HepG2 (cell line): ENCODE measurements around the gene THRB. TPM values are rescaled to one million over a fixed set of nuclear protein-coding genes. Genes with fewer than 3 reads are reported as not detected.

Experiments
- ATAC-seq: fragments of 200-7000 bp; cut with Tn5 transposase; 3 replicates; pipeline ENCODE4 v1.9.1; 2020; ENCODE audit warnings: mild to moderate bottlenecking, moderate library complexity
- BruUV-seq: library from RNA; stranded (reverse); fragments of 400-500 nt; replicated peaks from 2 replicates; lab custom pipeline; 2021; lab: Mats Ljungman, UMichigan
- CTCF ChIA-PET: fragments of 300-600 bp; formaldehyde crosslinking; extraction: SDS; loops from one replicate; lab custom pipeline; 2021; ENCODE audit warnings: low total read pairs, inconsistent platforms, low intra/inter-chr PET ratio; lab: Yijun Ruan, JAX
- POLR2A ChIA-PET: fragments of 350-600 bp; sonication (Branson Sonifier 250); formaldehyde crosslinking; loops from one replicate; lab custom pipeline; 2020; ENCODE audit warnings: antibody characterized with exemption, inconsistent platforms; lab: Yijun Ruan, JAX
- DNase-seq: peaks from one replicate; pipeline ENCODE4 v3.0.0-alpha.2; 2015; ENCODE audit warnings: low spot score
- FAIRE-seq: peaks from 3 replicates; lab custom pipeline; 2011; peaks lifted over from hg19 to GRCh38; lab: Jason Lieb, UNC
- H2AFZ ChIP-seq: one replicate; pipeline ENCODE4 v1.6.1; 2011; ENCODE audit warnings: low read length, inconsistent platforms
- H3K27ac ChIP-seq: fragments of 300-600 bp; 3 replicates; pipeline ENCODE4 v1.8.0; 2011; ENCODE audit warnings: mixed run types, mild to moderate bottlenecking, mixed read lengths, low read length, inconsistent platforms; ENCODE audit not compliant: insufficient read depth; ENCODE audit errors: extremely low read length
- H3K27me3 ChIP-seq, 2 experiments: fragments of 200-600 bp in 1 of 2; 2 replicates in 1 of 2; 3 replicates in 1 of 2; pipeline versions ENCODE4 v1.6.0 to v1.8.0; 2011; ENCODE audit warnings: low read length in 2 of 2, mild to moderate bottlenecking in 2 of 2, moderate library complexity in 2 of 2, inconsistent platforms in 1 of 2; ENCODE audit not compliant: insufficient read depth in 2 of 2, control insufficient read depth in 1 of 2
- H3K36me3 ChIP-seq, 2 experiments: fragments of 200-600 bp in 1 of 2; replicated peaks in 1 of 2; 2 replicates in 1 of 2; 3 replicates in 1 of 2; pipeline versions ENCODE4 v1.5.1 to v1.8.0; 2011; ENCODE audit warnings: low read length in 2 of 2, inconsistent platforms in 1 of 2; ENCODE audit not compliant: insufficient read depth in 2 of 2, control insufficient read depth in 1 of 2
- H3K4me1 ChIP-seq: 2 replicates; pipeline ENCODE4 v1.5.1; 2012; ENCODE audit warnings: low read length, inconsistent platforms; ENCODE audit not compliant: insufficient read depth
- H3K4me2 ChIP-seq: 2 replicates; pipeline ENCODE4 v1.6.0; 2011; ENCODE audit warnings: low read depth, low read length, inconsistent platforms
- H3K4me3 ChIP-seq, 3 experiments: fragments of 200-600 bp in 1 of 3; sonication (generic), shearing (Covaris generic) in 1 of 3; replicated peaks in 1 of 3; 2 replicates each; pipeline ENCODE4 v1.5.1; 2011 to 2016; ENCODE audit warnings: low read length in 3 of 3, inconsistent platforms in 2 of 3, low read depth in 2 of 3, mild to moderate bottlenecking in 2 of 3, control low read depth in 1 of 3, mixed read lengths in 1 of 3; ENCODE audit not compliant: insufficient read depth in 1 of 3
- H3K79me2 ChIP-seq: one replicate; pipeline ENCODE4 v1.6.1; 2011; ENCODE audit warnings: low read length, inconsistent platforms; ENCODE audit not compliant: insufficient read depth
- H3K9ac ChIP-seq: 2 replicates; pipeline ENCODE4 v1.6.0; 2011; ENCODE audit warnings: mild to moderate bottlenecking, low read depth, low read length, inconsistent platforms; ENCODE audit not compliant: insufficient read depth
- H3K9me3 ChIP-seq: 2 replicates; pipeline ENCODE4 v1.5.1; 2012; ENCODE audit warnings: mild to moderate bottlenecking, low read length
- H4K20me1 ChIP-seq: 2 replicates; pipeline ENCODE4 v1.6.0; 2011; ENCODE audit warnings: inconsistent platforms, mild to moderate bottlenecking, low read length, moderate library complexity; ENCODE audit not compliant: insufficient read depth
- PLRG1 ChIP-seq: fragments of 450-650 bp; conservative IDR thresholded peaks from 2 replicates; pipeline ENCODE4 v1.6.1; 2016
- RORA ChIP-seq: sonication (generic); formaldehyde crosslinking; IDR thresholded peaks from 2 replicates; pipeline ENCODE4 v1.5.0; 2020; ENCODE audit warnings: mild to moderate bottlenecking, missing genetic modification reagents, moderate library complexity
- TOPORS ChIP-seq: sonication (generic); formaldehyde crosslinking; IDR thresholded peaks from 2 replicates; pipeline ENCODE4 v1.8.0; 2023; ENCODE audit warnings: mild to moderate bottlenecking, missing genetic modification reagents
- ZC3H13 ChIP-seq: sonication (generic); formaldehyde crosslinking; IDR thresholded peaks from 2 replicates; pipeline ENCODE4 v1.8.1; 2023; ENCODE audit warnings: mild to moderate bottlenecking, missing genetic modification reagents, moderate library complexity
- in situ Hi-C: cut with HindIII; loops from 2 replicates; pipeline ENCODE4 v1.10.0; 2017; ENCODE audit warnings: low pct_unique_long_range_greater_than_20kb; ENCODE audit not compliant: extremely low pct_ligation_motif_present
- intact Hi-C: fragments of 100-400 bp; cut with micrococcal nuclease; formaldehyde crosslinking; loops from one replicate; pipeline ENCODE4 v1.10.0; 2022; ENCODE audit not compliant: unreplicated experiment
- polyA plus RNA-seq, 8 experiments: library from polyadenylated mRNA; depleted of rRNA in 3 of 8; stranded (reverse) in 7 of 8; unstranded in 1 of 8; fragments of >200 nt; fragmentation: Illumina TruSeq in 4 of 8; extraction: Trizol in 4 of 8; gene quantifications; 2 replicates each; pipeline versions ENCODE4 v1.2.1 to v1.2.3, GENCODE V29; 2011 to 2016; ENCODE audit warnings: low read depth in 4 of 8, missing spikeins in 1 of 8, mixed read lengths in 1 of 8; ENCODE audit not compliant: insufficient read depth in 1 of 8
- total RNA-seq, 5 experiments: library from RNA; depleted of rRNA; stranded (reverse); fragments of >200 nt; fragmentation: Illumina TruSeq; extraction: Trizol; gene quantifications; 2 replicates each; pipeline ENCODE4 v1.2.3, GENCODE V29; 2016; ENCODE audit warnings: low read depth in 1 of 5
- TF ChIP-seq, protein P1 (sequence below): sonication (generic); formaldehyde crosslinking; IDR thresholded peaks from 2 replicates; pipeline ENCODE4 v1.5.1; 2020; ENCODE audit warnings: missing genetic modification reagents, mild to moderate bottlenecking, borderline replicate concordance
- TF ChIP-seq, protein P2 (sequence below): sonication (generic); formaldehyde crosslinking; IDR thresholded peaks from 2 replicates; pipeline ENCODE4 v1.4.0; 2020; ENCODE audit warnings: missing genetic modification reagents
- TF ChIP-seq, protein P3 (sequence below): sonication (generic); formaldehyde crosslinking; IDR thresholded peaks from 2 replicates; pipeline ENCODE4 v1.4.0; 2020; ENCODE audit warnings: missing genetic modification reagents
- TF ChIP-seq, protein P4 (sequence below): sonication (generic); formaldehyde crosslinking; IDR thresholded peaks from 2 replicates; pipeline ENCODE4 v1.5.1; 2020; ENCODE audit warnings: missing genetic modification reagents, mild to moderate bottlenecking, borderline replicate concordance
- TF ChIP-seq, protein P5 (sequence below): sonication (generic); formaldehyde crosslinking; IDR thresholded peaks from 2 replicates; pipeline ENCODE4 v1.8.0; 2022; ENCODE audit warnings: mild to moderate bottlenecking, missing genetic modification reagents, moderate library complexity
- TF ChIP-seq, protein P6 (sequence below): sonication (generic); formaldehyde crosslinking; IDR thresholded peaks from 2 replicates; pipeline ENCODE4 v1.4.0; 2020; ENCODE audit warnings: mild to moderate bottlenecking, low read depth, missing genetic modification reagents

Gene THRB
- total and polyA plus RNA-seq, 2 of the 13 experiments (the other 11 are each of a cell fraction or from before 2014, with no cell fraction given) = 4.7 to 22.7 TPM

DNA sequence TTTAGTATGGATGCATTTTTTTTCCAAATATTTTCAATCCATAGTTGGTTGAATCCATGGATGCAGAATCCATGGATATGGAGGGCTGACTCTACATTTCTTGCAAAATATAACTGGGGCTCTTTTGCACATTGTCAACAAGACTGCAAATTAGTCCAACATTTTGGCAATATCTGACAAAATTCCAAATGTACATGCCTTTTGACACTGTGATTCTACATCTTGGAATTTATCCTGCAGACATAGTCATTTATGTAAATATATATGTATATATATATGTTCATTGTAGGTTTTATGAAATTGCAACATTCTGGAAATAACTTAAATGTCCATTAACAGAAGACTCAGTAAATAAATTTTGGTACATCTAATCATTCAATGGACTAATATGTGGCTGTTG lies 203.0 kb downstream of the THRB start:
- Histone ChIP-seq H4K20me1 (no peaks in the 10 kb centered on the region), H3K4me3 (no peak overlapping the region), H3K27me3 (no peaks in the 10 kb centered on the region), H3K27ac (no peak overlapping the region), H3K9ac (no peak overlapping the region), H3K9me3 (no peaks in the 10 kb centered on the region), H3K79me2 (no peaks in the 10 kb centered on the region), H2AFZ (no peak overlapping the region), H3K4me2 (no peak overlapping the region), H3K4me1 (no peaks in the 10 kb centered on the region), H3K36me3 (peaks cover 0 to 6% of the 10 kb centered on the region in 2 experiments; a peak in 2 of 5 replicates)
- TF ChIP-seq PLRG1 (no peak), TOPORS (CRISPR knock-in tag) (no peak), ZC3H13 (CRISPR knock-in tag) (no peak), RORA (CRISPR knock-in tag) (no peak)
- TF ChIP-seq, protein P1, sequence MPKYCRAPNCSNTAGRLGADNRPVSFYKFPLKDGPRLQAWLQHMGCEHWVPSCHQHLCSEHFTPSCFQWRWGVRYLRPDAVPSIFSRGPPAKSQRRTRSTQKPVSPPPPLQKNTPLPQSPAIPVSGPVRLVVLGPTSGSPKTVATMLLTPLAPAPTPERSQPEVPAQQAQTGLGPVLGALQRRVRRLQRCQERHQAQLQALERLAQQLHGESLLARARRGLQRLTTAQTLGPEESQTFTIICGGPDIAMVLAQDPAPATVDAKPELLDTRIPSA (CRISPR knock-in tag) = no peak
- TF ChIP-seq, protein P2, sequence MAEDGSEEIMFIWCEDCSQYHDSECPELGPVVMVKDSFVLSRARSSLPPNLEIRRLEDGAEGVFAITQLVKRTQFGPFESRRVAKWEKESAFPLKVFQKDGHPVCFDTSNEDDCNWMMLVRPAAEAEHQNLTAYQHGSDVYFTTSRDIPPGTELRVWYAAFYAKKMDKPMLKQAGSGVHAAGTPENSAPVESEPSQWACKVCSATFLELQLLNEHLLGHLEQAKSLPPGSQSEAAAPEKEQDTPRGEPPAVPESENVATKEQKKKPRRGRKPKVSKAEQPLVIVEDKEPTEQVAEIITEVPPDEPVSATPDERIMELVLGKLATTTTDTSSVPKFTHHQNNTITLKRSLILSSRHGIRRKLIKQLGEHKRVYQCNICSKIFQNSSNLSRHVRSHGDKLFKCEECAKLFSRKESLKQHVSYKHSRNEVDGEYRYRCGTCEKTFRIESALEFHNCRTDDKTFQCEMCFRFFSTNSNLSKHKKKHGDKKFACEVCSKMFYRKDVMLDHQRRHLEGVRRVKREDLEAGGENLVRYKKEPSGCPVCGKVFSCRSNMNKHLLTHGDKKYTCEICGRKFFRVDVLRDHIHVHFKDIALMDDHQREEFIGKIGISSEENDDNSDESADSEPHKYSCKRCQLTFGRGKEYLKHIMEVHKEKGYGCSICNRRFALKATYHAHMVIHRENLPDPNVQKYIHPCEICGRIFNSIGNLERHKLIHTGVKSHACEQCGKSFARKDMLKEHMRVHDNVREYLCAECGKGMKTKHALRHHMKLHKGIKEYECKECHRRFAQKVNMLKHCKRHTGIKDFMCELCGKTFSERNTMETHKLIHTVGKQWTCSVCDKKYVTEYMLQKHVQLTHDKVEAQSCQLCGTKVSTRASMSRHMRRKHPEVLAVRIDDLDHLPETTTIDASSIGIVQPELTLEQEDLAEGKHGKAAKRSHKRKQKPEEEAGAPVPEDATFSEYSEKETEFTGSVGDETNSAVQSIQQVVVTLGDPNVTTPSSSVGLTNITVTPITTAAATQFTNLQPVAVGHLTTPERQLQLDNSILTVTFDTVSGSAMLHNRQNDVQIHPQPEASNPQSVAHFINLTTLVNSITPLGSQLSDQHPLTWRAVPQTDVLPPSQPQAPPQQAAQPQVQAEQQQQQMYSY (CRISPR knock-in tag) = no peak
- TF ChIP-seq, protein P3, sequence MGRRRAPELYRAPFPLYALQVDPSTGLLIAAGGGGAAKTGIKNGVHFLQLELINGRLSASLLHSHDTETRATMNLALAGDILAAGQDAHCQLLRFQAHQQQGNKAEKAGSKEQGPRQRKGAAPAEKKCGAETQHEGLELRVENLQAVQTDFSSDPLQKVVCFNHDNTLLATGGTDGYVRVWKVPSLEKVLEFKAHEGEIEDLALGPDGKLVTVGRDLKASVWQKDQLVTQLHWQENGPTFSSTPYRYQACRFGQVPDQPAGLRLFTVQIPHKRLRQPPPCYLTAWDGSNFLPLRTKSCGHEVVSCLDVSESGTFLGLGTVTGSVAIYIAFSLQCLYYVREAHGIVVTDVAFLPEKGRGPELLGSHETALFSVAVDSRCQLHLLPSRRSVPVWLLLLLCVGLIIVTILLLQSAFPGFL (CRISPR knock-in tag) = no peak
- TF ChIP-seq, protein P4, sequence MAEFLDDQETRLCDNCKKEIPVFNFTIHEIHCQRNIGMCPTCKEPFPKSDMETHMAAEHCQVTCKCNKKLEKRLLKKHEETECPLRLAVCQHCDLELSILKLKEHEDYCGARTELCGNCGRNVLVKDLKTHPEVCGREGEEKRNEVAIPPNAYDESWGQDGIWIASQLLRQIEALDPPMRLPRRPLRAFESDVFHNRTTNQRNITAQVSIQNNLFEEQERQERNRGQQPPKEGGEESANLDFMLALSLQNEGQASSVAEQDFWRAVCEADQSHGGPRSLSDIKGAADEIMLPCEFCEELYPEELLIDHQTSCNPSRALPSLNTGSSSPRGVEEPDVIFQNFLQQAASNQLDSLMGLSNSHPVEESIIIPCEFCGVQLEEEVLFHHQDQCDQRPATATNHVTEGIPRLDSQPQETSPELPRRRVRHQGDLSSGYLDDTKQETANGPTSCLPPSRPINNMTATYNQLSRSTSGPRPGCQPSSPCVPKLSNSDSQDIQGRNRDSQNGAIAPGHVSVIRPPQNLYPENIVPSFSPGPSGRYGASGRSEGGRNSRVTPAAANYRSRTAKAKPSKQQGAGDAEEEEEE (CRISPR knock-in tag) = no peak
- TF ChIP-seq, protein P5, sequence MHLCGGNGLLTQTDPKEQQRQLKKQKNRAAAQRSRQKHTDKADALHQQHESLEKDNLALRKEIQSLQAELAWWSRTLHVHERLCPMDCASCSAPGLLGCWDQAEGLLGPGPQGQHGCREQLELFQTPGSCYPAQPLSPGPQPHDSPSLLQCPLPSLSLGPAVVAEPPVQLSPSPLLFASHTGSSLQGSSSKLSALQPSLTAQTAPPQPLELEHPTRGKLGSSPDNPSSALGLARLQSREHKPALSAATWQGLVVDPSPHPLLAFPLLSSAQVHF (CRISPR knock-in tag) = no peak
- TF ChIP-seq, protein P6, sequence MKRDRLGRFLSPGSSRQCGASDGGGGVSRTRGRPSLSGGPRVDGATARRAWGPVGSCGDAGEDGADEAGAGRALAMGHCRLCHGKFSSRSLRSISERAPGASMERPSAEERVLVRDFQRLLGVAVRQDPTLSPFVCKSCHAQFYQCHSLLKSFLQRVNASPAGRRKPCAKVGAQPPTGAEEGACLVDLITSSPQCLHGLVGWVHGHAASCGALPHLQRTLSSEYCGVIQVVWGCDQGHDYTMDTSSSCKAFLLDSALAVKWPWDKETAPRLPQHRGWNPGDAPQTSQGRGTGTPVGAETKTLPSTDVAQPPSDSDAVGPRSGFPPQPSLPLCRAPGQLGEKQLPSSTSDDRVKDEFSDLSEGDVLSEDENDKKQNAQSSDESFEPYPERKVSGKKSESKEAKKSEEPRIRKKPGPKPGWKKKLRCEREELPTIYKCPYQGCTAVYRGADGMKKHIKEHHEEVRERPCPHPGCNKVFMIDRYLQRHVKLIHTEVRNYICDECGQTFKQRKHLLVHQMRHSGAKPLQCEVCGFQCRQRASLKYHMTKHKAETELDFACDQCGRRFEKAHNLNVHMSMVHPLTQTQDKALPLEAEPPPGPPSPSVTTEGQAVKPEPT (CRISPR knock-in tag) = no peak
- no TSS peak for BruUV-seq
- no peak for DNase-seq
- in situ Hi-C loops = no loop called here
- CTCF ChIA-PET = no interaction called here
- intact Hi-C loops = no loop called here
- POLR2A ChIA-PET = no interaction called here
- no peak for FAIRE-seq
- no peak for ATAC-seq
